AG09319 (cell line): ENCODE measurements around the gene NAA11.

Source experiments
- DNase-seq: peaks from one replicate; pipeline ENCODE4 v3.0.0-alpha.2; 2010; ENCODE audit warnings: low read depth; ENCODE audit errors: extremely low read depth
- TF ChIP-seq, protein P1 (sequence below): IDR thresholded peaks from 2 replicates; pipeline ENCODE4 v1.5.1; 2011; ENCODE audit warnings: low read depth, mild to moderate bottlenecking, inconsistent platforms, low read length, moderate library complexity

The NAA11 gene

DNA sequence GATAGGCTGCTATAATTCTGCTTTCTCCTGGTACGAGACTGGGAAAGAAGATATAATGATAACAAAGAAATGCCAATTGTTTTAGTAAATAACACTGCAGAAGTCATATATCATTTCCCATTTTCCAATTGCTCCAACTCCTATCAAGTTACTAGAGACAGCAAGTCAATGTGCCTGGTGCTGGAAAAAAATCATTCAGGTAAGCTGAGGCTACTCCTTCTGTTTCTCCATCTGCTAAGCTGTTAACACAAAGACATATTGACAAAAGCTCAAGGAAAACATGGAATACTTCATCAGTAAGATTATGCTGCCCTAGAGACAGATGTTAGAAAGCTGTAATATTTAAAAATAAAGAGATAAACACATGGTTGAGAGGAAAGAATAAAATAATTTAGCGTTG lies 10.0 kb downstream of the NAA11 start:
- TF ChIP-seq, protein P1, sequence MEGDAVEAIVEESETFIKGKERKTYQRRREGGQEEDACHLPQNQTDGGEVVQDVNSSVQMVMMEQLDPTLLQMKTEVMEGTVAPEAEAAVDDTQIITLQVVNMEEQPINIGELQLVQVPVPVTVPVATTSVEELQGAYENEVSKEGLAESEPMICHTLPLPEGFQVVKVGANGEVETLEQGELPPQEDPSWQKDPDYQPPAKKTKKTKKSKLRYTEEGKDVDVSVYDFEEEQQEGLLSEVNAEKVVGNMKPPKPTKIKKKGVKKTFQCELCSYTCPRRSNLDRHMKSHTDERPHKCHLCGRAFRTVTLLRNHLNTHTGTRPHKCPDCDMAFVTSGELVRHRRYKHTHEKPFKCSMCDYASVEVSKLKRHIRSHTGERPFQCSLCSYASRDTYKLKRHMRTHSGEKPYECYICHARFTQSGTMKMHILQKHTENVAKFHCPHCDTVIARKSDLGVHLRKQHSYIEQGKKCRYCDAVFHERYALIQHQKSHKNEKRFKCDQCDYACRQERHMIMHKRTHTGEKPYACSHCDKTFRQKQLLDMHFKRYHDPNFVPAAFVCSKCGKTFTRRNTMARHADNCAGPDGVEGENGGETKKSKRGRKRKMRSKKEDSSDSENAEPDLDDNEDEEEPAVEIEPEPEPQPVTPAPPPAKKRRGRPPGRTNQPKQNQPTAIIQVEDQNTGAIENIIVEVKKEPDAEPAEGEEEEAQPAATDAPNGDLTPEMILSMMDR, result no peak
- DNase-seq, result no peak

DNA sequence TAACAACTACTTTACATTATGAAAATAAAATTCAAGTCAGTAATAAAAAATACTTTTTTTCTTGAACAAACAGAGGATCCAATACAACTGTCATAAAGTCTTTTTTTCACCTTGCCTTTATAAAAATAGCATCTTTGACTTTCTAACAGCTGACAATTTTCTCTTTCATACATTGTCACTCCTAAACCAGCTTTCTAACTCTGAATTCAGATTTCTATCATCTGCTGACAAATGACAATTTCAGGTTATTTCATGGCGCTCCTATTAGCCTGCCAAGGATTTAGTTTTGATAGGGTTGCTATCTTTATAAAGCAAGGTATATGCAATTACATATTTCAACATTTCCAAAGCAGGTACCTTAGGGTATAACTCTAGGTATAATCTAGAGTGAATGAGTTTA lies 14.6 kb downstream of the NAA11 start:
- no peak for DNase-seq
- TF ChIP-seq, protein P1, result no peak

DNA sequence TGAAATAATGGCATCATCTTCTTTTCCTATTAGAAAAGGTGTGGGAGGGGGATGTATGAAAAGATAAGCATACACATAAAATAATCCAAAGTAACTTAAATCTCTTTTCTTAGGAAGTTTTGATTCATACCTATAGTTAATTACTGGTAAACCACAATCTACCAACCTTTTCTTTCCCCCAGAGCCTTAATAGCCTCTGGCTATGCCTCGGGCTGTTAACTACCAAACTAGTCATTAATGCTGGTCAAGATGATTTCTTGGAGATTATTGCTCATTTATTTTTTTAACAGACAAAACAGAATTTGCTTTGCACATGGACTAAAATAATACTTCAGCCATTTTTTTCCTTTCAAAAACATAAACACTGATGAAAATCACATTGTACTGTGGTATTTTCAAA lies 16.9 kb downstream of the NAA11 start:
- TF ChIP-seq, protein P1, result no peak
- no peak for DNase-seq

DNA sequence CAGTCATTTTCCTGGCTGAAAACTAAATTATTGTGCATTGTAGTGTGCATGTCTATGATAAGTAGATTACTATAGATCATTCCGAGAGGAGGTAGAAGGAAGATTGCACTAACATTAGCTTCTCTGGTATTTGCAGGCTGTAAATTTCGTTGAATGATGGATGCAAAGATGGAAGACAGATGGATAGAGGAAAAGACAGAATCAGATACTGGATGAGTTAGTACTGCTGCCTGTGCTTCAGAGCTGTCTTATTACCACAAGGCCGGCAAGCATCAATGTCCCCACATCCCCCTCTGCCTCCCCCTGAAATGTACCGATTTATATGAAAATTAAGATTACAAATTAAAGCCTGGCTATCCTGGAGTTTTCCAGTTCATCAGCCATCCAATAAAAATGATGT lies 17.7 kb downstream of the NAA11 start:
- TF ChIP-seq, protein P1, result no peak
- DNase-seq, result no peak

DNA sequence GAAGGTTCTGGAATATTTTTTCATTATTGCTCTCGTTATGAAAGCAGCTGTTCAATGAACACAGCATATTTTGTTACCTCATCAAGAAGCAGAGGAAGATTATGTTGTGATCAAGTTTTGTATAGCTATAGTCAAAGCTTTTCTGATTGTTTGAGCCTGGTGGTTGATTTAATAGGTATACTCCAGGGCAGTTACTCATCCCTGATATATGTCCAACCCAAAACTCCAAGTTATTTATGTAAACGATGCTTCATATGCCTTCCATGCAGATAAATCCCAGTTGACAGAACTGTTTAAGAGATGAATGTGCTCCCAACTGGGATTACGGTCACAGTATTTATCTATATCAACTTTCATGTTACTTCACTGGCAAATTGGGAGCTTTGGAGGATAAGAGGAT lies 19.1 kb downstream of the NAA11 start:
- no peak for DNase-seq
- TF ChIP-seq, protein P1, result no peak

DNA sequence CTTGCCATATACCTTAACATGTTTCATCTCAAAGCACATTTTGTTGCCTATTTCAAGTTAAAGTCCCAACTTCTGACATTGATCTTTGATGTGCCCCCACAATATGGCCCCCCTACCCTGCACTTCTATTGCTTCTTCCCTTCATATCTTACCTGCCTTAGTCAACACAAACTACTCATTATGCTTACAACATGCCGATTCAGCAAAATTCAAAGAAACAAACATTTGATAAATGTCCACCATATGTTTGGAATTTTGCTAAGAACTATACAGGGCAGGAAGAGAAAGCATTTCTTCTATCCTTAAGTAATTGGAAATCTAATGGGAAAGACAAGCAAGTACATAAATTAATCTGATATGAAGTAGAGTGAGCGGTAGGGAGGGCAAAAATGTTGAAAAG lies 25.6 kb downstream of the NAA11 start:
- no peak for DNase-seq
- TF ChIP-seq, protein P1, result no peak

DNA sequence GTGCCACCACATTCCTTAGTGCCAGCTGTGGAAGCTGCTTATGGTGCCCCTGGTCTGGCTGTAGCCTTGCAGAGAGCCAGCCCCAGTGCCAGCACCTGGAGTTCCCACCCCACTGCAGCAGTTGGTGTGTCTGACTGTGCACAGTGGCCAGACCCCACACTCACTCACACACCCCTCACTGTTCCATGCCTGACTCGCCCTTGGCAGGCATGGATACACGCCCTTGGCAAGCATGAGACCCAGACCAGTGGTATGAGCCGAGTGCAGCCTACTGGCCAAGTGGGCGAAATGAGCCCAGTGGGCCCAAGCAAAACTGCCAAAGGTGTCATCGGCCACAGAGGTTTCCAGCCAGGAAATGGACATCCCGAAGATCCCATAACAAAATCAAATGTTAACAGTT lies 27.4 kb downstream of the NAA11 start:
- TF ChIP-seq, protein P1, result no peak

More for the DNA sequence above, 27.4 kb downstream of the NAA11 start:
- no peak for DNase-seq
